ENCODE results near the gene TMIGD2.

GRCh38 chr19:4304538-4305256, 2.5 kb upstream of the TMIGD2 start, which contains the start of gene FSD1:
- TF ChIP-seq, protein P1, sequence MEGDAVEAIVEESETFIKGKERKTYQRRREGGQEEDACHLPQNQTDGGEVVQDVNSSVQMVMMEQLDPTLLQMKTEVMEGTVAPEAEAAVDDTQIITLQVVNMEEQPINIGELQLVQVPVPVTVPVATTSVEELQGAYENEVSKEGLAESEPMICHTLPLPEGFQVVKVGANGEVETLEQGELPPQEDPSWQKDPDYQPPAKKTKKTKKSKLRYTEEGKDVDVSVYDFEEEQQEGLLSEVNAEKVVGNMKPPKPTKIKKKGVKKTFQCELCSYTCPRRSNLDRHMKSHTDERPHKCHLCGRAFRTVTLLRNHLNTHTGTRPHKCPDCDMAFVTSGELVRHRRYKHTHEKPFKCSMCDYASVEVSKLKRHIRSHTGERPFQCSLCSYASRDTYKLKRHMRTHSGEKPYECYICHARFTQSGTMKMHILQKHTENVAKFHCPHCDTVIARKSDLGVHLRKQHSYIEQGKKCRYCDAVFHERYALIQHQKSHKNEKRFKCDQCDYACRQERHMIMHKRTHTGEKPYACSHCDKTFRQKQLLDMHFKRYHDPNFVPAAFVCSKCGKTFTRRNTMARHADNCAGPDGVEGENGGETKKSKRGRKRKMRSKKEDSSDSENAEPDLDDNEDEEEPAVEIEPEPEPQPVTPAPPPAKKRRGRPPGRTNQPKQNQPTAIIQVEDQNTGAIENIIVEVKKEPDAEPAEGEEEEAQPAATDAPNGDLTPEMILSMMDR (conservative IDR thresholded peaks at IDR 0.05; ENCODE audit: low read depth, low read length), result no peak
- no peak for TF ChIP-seq EZH2 (IDR thresholded peaks at IDR 0.05; ENCODE audit: borderline replicate concordance, low read depth, low read length, poor library complexity, severe bottlenecking)
